ENCODE results near the gene ZNF44. TPM values are rescaled to one million over a fixed set of nuclear protein-coding genes. Genes with fewer than 3 reads are reported as not detected.

The ZNF44 gene
- total RNA-seq, result 10 to 100 TPM in 1 of 2 donors, 1 to 10 TPM in 1; 8.8 to 10.5 TPM

DNA sequence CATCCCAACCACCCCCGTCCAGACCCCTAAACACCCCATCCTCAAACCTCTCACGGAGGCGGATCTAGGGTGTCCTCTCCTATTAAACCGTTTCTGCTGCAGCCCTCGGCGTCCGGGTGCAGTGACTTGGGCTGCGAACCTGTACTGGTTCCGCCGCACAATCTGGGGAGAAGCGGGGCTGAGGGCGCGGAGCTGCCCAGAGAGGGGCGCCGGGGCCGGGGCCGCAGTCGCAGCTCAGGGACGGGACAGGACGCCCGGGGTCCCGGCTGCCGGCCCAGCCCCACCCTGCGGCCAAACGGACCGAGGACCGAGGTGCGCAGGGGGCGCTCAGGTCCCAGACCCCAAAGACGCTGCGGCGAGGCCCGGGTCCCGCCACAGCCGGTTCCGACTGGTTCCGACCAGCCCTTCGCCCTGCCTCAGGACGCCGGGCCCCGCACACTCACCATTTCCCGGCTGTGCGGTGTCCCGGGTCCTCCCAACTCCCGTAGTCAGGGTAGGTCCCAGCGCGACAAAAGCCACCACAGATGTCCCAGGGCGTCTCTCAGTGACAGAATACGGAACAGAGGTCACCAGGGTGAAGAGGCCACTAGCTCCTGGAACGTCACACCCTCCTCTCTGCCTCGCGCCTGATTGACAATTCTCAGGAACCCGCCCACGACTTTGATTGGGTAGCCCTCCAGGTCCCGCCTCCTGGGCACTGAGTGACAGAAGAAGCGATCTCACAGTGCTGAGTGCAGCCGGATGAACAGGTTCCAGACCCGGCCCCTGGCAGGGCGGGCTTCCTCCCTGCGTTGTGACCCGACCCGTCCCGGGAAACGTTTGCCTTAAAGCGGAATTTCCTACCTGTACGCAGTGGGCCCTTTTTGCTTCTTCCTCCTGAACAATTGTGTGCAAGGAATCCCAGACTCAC is at the start of gene ZNF44:
TSS of gene ZNF44 (minus strand) at position 635 of the 910 bp plus-strand sequence. CDS start at position 446, 189 bp downstream.
- ATAC-seq, result peak; percentile 96

DNA sequence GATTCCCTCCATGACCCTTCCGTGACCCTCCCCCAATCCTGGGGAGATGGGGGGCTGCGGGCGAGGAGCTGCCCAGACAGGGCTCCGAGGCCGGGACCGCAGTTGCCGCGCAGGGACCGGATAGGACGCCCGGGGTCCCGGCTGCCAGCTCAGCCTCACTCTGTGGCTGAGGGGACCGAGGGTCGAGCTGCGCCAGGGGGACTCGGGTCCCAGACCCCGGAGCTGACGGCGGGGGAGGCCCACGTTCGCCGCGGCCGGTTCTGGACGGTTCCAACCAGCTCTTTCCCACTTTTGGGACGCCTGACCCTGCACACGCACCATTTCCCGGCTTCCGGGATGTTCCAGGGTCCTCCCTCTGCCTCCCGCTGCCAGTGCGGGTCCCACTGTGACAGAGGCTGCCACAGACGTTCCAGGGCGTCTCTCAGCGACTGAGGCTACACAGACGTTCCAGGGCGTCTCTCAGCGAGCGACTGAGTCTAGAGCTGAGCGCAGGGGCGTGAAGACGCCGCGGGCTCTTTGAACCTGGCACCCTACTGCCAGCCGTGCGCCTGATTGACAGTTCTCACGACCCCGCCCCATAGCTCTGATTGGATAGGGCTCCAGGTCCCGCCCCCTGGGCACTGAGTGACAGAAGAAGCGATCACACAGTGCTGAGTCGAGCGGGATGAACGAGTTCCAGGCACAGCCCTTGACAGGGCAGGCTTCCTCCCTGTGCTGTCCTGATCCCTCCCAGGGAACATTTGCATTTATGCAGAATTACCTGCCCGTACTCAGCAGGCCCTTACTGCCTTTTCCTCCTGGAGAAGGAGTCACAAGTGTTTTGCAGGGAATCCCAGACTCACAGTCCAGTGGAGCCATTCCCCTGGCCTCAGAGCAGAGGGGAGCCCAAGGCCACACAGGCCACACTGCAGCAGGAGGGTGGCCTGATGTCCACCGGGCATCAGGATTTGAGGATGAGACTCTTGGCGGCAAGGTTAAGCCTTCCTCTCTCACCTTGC is 38.8 kb upstream of the ZNF44 start, which contains the start of gene ZNF563:
TSS of gene ZNF563 (minus strand) at position 472 of the 998 bp plus-strand sequence. CDS start at position 321, 151 bp downstream.
- H3K36me3 ChIP-seq (replicated peaks in 1 of 2; ENCODE audit: insufficient read depth in 1 of 2, low read depth in 2 of 2), result no peaks in the 10 kb centered on the region
- peak within 1 kb of the TSS; percentile 75 to 93 (median 88) for H3K27ac ChIP-seq
- peak; percentile 63 to 90 (median 89) for TF ChIP-seq POLR2A (IDR thresholded peaks at IDR 0.05)
- TF ChIP-seq, protein P1, sequence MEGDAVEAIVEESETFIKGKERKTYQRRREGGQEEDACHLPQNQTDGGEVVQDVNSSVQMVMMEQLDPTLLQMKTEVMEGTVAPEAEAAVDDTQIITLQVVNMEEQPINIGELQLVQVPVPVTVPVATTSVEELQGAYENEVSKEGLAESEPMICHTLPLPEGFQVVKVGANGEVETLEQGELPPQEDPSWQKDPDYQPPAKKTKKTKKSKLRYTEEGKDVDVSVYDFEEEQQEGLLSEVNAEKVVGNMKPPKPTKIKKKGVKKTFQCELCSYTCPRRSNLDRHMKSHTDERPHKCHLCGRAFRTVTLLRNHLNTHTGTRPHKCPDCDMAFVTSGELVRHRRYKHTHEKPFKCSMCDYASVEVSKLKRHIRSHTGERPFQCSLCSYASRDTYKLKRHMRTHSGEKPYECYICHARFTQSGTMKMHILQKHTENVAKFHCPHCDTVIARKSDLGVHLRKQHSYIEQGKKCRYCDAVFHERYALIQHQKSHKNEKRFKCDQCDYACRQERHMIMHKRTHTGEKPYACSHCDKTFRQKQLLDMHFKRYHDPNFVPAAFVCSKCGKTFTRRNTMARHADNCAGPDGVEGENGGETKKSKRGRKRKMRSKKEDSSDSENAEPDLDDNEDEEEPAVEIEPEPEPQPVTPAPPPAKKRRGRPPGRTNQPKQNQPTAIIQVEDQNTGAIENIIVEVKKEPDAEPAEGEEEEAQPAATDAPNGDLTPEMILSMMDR (IDR thresholded peaks at IDR 0.05), result no peak
- peak within 1 kb of the TSS; percentile 24 to 72 for H3K4me3 ChIP-seq
- DNase-seq, result peak; percentile 98 to 99 (median 98)
- ATAC-seq, result peak; percentile 98
- no peaks in the 10 kb centered on the region for H3K9me3 ChIP-seq
- H3K4me1 ChIP-seq, result peaks cover 29% of the 10 kb centered on the region
- H3K27me3 ChIP-seq, result no peaks in the 10 kb centered on the region
- 1 to 9% methylated on average over 4 to 55 of the region's 55 CpGs for WGBS, 2 donors
- intact Hi-C loops (cut with DNase I), result no loop called here

More for the DNA sequence above, at the start of gene ZNF44:
- peak within 1 kb of the TSS; percentile 89 to 95 for H3K4me3 ChIP-seq
- TF ChIP-seq POLR2A (IDR thresholded peaks at IDR 0.05), result peak; percentile 72 to 91 (median 90)
- TF ChIP-seq, protein P1 (IDR thresholded peaks at IDR 0.05), result no peak
- peaks cover 17% of the 10 kb centered on the region for H3K4me1 ChIP-seq
- intact Hi-C loops (cut with DNase I), result no loop called here
- no peaks in the 10 kb centered on the region for H3K9me3 ChIP-seq
- peak within 1 kb of the TSS; percentile 93 to 99 (median 98) for H3K27ac ChIP-seq
- WGBS, 2 donors, result 0 to 1% methylated on average over 9 to 61 of the region's 66 CpGs
- DNase-seq, result peak; percentile 99 to 100 (median 99)
- H3K27me3 ChIP-seq, result no peaks in the 10 kb centered on the region
- no peaks in the 10 kb centered on the region for H3K36me3 ChIP-seq (replicated peaks in 1 of 2; ENCODE audit: insufficient read depth in 1 of 2, low read depth in 2 of 2)

DNA sequence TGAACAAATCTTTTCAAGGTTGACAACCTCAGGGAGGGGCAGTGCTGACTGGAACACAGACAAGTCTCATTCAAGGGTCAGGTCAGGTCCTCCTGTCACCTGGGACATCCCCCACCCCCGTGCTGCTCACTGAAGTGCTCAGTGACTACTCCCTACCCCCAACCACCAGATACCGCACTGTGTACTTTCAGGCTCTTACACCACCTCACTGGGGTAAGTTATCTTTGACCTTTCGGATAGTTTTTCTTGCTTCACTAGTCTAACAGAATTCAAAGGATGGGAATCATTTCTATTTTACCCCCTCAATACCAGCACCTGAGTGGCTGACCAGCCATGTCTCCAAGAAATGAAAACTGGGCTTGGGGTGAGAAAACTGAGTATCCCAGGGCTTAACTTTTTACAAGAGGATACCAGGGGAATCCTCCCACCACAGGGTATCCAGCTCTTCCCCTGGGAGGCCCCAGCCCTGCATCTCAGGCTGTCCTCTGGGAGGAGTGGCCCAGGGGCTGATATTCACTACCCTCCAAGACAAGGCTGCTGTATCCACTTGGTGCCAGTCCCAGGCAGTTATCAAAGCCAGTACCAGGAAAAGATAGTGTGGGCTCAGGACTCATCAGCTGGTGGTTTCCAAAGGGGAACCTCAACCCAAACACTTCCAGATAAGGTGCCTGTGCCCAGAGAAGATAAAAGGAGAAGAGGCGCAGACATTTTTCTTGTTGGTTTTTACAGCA is 36.7 kb upstream of the ZNF44 start:
- ATAC-seq (no peak), DNase-seq (no peak)
- 59 to 74% methylated on average over 4 of the region's 4 CpGs for WGBS, 2 donors
- H3K36me3 ChIP-seq (replicated peaks in 1 of 2; ENCODE audit: insufficient read depth in 1 of 2, low read depth in 2 of 2), result no peaks in the 10 kb centered on the region
- H3K4me1 ChIP-seq, result peaks cover 29% of the 10 kb centered on the region
- H3K27me3 ChIP-seq, result no peaks in the 10 kb centered on the region
- TF ChIP-seq, protein P1 (IDR thresholded peaks at IDR 0.05), result no peak
- TF ChIP-seq POLR2A (IDR thresholded peaks at IDR 0.05), result no peak
- intact Hi-C loops (cut with DNase I), result no loop called here
- H3K27ac ChIP-seq, result peak overlapping the region in 2 of 4 donors; percentile 87 to 89
- H3K9me3 ChIP-seq, result no peaks in the 10 kb centered on the region
- no peak overlapping the region for H3K4me3 ChIP-seq

DNA sequence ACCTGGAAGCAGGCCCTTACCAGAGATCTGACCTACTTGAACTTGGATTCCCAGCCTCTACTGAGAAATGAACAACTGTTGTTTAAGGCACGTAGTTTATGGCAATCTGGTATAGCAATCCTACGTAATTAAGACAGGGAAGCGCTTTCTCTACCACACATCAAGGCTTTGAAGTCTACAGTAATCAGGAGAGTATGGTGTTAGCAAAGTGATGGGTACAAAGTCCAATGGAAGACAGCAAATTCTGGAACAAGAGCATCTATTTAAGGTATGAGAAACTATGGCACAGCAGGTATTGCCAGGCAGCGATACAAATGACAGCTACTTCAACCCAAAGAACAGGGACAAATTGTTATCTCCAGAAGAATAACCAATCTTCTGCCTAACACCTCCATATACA is 35.7 kb upstream of the ZNF44 start:
- H3K4me1 ChIP-seq, result peaks cover 29% of the 10 kb centered on the region
- H3K9me3 ChIP-seq, result no peaks in the 10 kb centered on the region
- no peak overlapping the region for H3K4me3 ChIP-seq
- WGBS, 2 donors, result 81 to 93% methylated on average over 4 of the region's 4 CpGs
- H3K27ac ChIP-seq, result no peak overlapping the region
- ATAC-seq, result no peak
- TF ChIP-seq POLR2A (IDR thresholded peaks at IDR 0.05), result no peak
- TF ChIP-seq, protein P1 (IDR thresholded peaks at IDR 0.05), result no peak
- no peak for DNase-seq
- H3K27me3 ChIP-seq, result no peaks in the 10 kb centered on the region
- no peaks in the 10 kb centered on the region for H3K36me3 ChIP-seq (replicated peaks in 1 of 2; ENCODE audit: insufficient read depth in 1 of 2, low read depth in 2 of 2)
- intact Hi-C loops (cut with DNase I), result no loop called here
